Measurements from ENCODE around the gene CYP39A1.
"Not testable (repeated sequence)": the region's sequence is repeated elsewhere in the genome, so short reads cannot be mapped to it uniquely, and the experiment has no call there.

Gene CYP39A1

DNA sequence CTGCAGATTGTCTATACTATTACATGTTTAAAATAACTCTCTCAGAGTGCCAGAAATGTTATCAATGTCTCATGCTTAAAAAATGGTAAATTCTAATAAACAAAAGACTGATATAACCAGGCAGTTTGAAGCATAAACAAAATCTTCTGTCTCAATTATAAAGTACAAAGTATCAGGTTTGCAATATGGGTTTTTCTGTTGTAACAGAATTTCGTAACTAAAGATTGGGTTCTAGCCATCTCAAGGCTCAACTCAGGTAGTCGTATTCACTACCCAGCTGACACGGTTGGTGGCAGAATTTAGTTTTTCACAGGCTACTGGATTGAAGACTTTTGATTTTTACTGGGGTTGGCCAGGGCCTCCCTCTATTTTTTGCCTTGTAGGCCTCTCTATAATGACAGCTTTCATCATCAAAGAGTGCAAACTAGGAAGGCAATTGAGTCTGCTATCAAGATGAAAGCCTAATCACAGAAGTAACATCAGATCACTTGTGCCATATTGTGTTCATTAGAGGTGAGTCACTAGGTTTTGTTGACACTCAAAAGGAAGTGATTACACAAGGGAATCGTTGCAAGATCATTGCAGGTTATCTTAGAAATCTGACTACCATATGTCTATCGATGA, 3.6 kb downstream of the CYP39A1 start:
- DNase-seq (ENCODE audit: low read depth, low spot score) = no peak

GRCh38 chr6:46648108-46648507, 4.5 kb downstream of the CYP39A1 start:
- DNase-seq (ENCODE audit: low read depth, low spot score) = not testable (repeated sequence)

DNA sequence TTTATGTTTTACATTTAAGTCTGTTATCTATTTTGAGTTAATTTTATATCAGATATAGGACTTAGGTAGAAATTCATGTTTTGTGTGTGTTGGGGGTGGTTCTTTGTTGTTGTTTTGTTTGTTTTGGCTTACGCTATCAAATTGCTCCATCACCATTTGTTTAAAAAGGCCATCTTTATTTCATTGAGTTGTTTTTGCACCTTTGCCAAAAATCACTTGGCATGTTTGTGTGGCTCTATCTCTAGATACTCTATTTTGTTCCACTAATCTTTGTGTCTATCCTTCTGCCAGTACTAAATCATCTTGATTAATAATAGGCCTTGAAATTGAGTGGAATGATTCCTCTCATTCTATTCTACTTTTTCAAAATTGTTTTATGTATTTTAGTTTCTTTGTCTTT, 7.4 kb downstream of the CYP39A1 start:
- no peak for DNase-seq (ENCODE audit: low read depth, low spot score)

DNA sequence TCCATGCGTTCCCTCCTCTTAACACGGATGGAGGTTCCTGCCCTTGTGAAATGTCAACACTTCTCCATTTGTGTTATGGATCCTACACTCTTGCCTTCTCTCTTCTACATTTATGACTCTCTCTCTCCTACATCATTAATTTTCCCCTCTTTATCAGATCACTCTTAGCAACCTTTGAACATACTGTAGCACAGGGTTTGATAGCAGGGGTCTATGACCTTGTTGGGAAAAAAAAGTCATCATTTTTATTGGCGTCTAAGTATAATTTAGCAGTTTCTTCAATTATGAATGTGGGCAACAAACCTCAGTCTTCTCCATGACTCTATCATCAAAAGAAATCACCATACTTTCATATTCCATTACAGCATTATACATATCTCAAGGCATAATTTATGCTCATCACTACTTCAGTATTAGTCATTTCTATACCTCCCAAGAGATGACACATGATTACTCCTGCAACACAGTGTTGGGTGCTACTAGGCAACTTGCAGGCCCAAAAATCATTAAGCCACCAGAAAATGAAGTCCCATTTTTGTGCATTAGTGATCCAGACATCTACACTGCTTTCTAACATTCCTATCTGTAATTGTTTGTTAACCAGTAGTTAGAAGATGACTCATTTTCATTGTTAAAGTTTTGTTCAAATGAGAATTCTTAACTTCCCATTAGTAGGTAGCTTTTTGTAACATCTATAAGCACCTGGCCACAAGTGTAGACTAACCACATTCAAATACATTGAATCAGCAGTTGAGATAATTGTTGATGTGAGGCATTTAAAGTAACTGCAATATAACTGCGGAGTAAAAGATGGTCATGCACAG, 9.5 kb downstream of the CYP39A1 start:
- no peak for DNase-seq (ENCODE audit: low read depth, low spot score)

- peak; percentile 19 for DNase-seq (ENCODE audit: low read depth, low spot score)
These were observed 14.0 kb downstream of the CYP39A1 start for GRCh38 chr6:46638650-46639049.

DNA sequence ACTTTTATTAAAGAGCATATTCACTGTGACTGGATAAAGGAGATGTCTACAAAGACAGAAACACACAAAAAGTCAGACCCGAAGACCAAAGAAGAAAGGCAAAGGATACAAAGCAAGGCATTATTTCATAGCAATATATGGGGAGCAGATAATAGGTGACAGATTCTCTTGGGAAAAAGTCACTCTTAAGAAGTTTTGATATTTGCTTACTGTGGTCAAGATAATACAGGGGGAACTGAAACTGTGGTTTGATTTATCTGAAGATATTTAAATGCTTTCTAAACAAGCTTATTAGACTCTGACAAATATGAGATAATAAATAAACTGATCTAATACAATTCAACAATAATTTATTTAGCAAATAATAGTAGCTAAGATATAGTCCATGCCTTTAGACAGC, 14.7 kb downstream of the CYP39A1 start:
- no peak for DNase-seq (ENCODE audit: low read depth, low spot score)

DNA sequence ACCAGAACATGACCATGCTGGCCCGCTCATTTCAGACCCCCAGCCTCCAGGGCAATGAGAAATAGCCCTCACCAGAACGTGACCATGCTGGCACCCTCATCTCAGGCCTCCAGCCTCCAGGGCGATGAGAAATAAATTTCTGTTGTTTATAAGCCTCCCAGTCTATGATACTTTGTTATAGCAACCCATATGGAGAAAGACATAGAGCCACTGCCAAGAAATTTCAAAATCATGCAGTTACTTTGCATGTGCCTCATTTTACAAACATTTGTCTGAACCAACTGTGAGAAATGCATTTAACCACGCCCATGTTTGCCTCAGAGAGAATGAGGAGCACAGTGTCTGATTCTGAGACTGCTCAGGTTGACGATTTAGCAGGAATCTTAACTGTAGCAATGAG, 15.5 kb downstream of the CYP39A1 start:
- no peak for DNase-seq (ENCODE audit: low read depth, low spot score)

- DNase-seq (ENCODE audit: low read depth, low spot score) = no peak
These were observed 17.2 kb downstream of the CYP39A1 start for GRCh38 chr6:46635462-46635861.

- no peak for DNase-seq (ENCODE audit: low read depth, low spot score)
These were observed 20.6 kb downstream of the CYP39A1 start for GRCh38 chr6:46632053-46632452.

- DNase-seq (ENCODE audit: low read depth, low spot score) = no peak
These were observed 22.9 kb downstream of the CYP39A1 start for GRCh38 chr6:46629691-46630090.

GRCh38 chr6:46628976-46629375, 23.6 kb downstream of the CYP39A1 start:
- DNase-seq (ENCODE audit: low read depth, low spot score) = no peak

DNA sequence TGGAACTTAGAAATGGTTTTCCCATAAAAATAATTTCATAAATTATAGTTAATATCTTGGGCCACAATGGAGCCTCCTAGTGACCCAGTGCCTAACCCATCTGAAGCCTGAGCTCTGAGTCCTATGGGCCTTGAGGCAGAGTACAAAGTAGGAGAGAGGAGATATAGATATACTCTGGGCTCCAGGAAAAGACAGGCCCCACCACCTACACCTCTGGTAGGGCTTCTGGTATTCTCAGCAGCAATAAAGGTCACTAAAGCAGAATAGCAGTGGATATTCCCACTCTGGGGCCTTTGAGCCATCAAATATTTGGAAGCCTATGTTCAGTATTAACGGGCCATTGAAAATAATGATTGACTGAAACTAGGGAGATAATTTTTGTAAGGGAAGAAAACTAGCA, 24.1 kb downstream of the CYP39A1 start:
- DNase-seq (ENCODE audit: low read depth, low spot score) = peak; percentile 60

GRCh38 chr6:46626976-46627375, 25.6 kb downstream of the CYP39A1 start:
- no peak for DNase-seq (ENCODE audit: low read depth, low spot score)

DNA sequence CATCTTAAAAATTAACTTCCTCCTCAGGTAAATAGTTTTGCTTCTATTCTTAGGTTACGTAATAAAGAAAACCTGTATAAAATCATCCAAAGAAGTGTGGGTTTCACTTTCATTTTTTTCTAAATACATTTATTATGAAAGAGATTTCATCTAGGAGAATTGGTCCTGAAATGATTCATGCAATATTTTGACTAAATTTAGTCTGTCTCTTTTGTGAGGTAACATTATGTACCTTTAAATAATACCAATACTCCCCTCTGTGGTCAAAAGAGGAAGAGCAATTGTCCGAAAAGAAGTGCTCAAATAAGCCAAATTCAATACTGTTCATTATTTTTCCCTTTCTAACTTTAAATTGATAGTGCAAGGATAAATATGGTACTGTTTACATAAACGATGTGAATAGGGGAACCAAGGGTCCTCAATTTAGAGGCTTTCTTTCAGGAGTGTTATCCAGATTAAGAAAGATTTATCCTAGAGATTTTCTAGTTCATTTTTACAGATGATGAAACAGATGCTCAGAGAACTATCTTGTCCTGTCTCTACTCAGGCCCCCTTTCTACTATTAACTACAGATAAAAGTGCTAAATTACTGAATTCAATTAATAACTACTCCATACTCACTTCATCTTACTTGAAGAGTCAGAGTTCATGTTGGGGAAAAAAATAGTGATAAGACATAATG, 26.2 kb downstream of the CYP39A1 start:
- DNase-seq (ENCODE audit: low read depth, low spot score) = no peak

- peak; percentile 25 for DNase-seq (ENCODE audit: low read depth, low spot score)
These were observed 33.9 kb downstream of the CYP39A1 start for GRCh38 chr6:46618726-46619125.

- no peak for DNase-seq (ENCODE audit: low read depth, low spot score)
These were observed 40.0 kb downstream of the CYP39A1 start for GRCh38 chr6:46612645-46613044.

GRCh38 chr6:46610862-46611553, 41.6 kb downstream of the CYP39A1 start:
- no peak for DNase-seq (ENCODE audit: low read depth, low spot score)

DNA sequence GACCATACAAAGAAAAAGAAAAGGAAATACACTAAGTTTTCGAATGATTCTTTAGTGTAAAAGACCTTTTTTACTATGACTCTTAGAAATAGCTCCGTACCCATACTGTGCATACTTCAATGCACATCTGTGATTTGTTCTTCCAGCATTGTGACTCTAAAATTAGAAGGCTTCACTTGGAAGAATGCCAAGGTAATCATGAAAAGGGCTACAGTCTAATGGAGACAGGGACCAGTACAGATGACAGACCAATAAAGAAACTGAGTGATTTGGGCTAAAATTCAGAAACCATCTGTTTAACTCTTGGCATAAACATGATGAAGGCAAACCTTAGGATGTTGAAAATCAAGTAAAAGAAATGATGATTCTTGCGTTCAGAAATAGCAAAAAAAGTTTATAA, 46.3 kb downstream of the CYP39A1 start:
- DNase-seq (ENCODE audit: low read depth, low spot score) = no peak

- DNase-seq (ENCODE audit: low read depth, low spot score) = no peak
These were observed 47.4 kb downstream of the CYP39A1 start for GRCh38 chr6:46605091-46605797.

DNA sequence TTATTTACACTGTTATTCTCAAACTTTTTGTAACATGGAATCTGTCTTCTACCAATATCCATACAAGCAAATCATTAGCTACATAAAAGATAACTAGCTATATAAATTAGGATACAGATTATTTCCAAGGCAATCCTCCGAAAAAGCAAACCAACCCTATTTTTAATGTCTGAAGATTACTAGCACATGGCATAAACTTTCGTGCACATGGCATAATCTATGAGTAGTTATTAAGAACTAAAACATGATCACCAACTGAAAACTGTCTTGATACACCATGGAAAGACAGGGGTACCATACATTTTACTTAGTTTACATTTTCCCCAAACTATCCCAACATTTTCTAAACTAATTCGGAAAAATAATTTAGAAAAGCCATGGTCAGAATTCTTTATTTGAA, 54.4 kb downstream of the CYP39A1 start:
- DNase-seq (ENCODE audit: low read depth, low spot score) = no peak

DNA sequence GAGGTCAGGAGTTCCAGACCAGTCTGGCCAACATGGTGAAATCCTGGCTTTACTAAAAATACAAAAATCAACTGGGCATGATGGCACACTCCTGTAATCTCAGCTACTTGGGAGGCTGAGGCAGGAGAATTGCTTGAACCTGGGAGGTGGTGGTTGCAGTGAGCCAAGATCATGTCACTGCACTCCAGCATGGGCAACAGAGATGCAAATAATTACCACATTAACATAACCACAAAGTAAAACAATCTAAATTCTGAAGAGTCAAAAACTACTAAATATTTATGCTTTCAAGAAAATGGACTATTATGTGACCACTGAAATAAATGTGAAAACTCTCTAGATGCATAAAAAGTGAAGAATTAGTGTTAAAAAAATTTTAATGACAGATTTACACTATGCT, 59.9 kb downstream of the CYP39A1 start:
- no peak for DNase-seq (ENCODE audit: low read depth, low spot score)

GRCh38 chr6:46592046-46592445, 60.6 kb downstream of the CYP39A1 start:
- no peak for DNase-seq (ENCODE audit: low read depth, low spot score)
